HepG2 (cell line): Measurements from ENCODE around the gene STAMBPL1.

Experiments
- FOSL1 ChIP-seq: sonication (generic); formaldehyde crosslinking; IDR thresholded peaks from 2 replicates; pipeline ENCODE4 v1.9.0; 2021; ENCODE audit warnings: missing genetic modification reagents, borderline replicate concordance
- GABPA ChIP-seq, 2 experiments: IDR thresholded peaks; 2 replicates each; pipeline ENCODE4 v1.6.1; 2011 to 2016; ENCODE audit warnings: low read depth in 2 of 2, low read length in 1 of 2, missing biosample characterization in 1 of 2, missing genetic modification characterization in 1 of 2
- KDM3A ChIP-seq: IDR thresholded peaks from 2 replicates; pipeline ENCODE4 v1.6.1; 2018; ENCODE audit warnings: low read depth, missing compliant biosample characterization
- KDM5B ChIP-seq: sonication (generic); formaldehyde crosslinking; IDR thresholded peaks from 2 replicates; pipeline ENCODE4 v1.4.0; 2020; ENCODE audit warnings: missing genetic modification reagents, mild to moderate bottlenecking, borderline replicate concordance
- MEIS1 ChIP-seq: sonication (generic); formaldehyde crosslinking; IDR thresholded peaks from 2 replicates; pipeline ENCODE4 v1.9.0; 2021; ENCODE audit warnings: mild to moderate bottlenecking, missing genetic modification reagents, moderate library complexity, borderline replicate concordance
- POLR2AphosphoS5 ChIP-seq: IDR thresholded peaks from 2 replicates; pipeline ENCODE4 v1.6.1; 2012; ENCODE audit warnings: low read depth, low read length
- ZNF180 ChIP-seq: sonication (generic); formaldehyde crosslinking; IDR thresholded peaks from 2 replicates; pipeline ENCODE4 v1.4.0; 2020; ENCODE audit warnings: low read depth, missing genetic modification reagents, borderline replicate concordance
- TF ChIP-seq, protein P1 (sequence below): sonication (generic); formaldehyde crosslinking; IDR thresholded peaks from 2 replicates; pipeline ENCODE4 v1.5.0; 2020; ENCODE audit warnings: mild to moderate bottlenecking, missing genetic modification reagents, moderate library complexity
- TF ChIP-seq, protein P2 (sequence below): sonication (generic); formaldehyde crosslinking; IDR thresholded peaks from 2 replicates; pipeline ENCODE4 v1.8.0; 2022; ENCODE audit warnings: missing genetic modification reagents, mild to moderate bottlenecking, moderate library complexity, borderline replicate concordance
- TF ChIP-seq, protein P3 (sequence below): sonication (generic); formaldehyde crosslinking; IDR thresholded peaks from 2 replicates; pipeline ENCODE4 v1.9.0; 2022; ENCODE audit warnings: missing genetic modification reagents, mild to moderate bottlenecking, borderline replicate concordance
- TF ChIP-seq, protein P4 (sequence below): sonication (generic); formaldehyde crosslinking; IDR thresholded peaks from 2 replicates; pipeline ENCODE4 v1.4.0; 2020; ENCODE audit warnings: missing genetic modification reagents

DNA sequence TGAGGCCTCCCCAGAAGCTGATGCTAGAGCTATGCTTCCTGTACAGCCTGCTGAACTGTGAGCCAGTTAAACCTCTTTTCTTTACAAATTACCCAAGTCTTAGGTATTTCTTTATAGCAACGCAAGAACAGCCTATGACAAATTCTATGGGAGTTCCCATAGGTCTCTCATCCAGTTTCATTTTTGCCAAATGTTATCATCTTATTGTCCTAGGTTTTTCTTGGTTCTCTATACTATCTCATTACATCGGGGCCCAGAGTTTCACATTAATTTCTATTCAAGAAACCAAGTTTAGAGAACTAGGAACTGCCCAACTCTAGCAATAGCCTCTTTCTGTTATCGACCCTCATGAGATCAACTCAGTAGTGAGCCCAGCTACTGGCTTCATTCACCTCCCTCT is 56.6 kb downstream of the STAMBPL1 start:
- TF ChIP-seq, protein P1, sequence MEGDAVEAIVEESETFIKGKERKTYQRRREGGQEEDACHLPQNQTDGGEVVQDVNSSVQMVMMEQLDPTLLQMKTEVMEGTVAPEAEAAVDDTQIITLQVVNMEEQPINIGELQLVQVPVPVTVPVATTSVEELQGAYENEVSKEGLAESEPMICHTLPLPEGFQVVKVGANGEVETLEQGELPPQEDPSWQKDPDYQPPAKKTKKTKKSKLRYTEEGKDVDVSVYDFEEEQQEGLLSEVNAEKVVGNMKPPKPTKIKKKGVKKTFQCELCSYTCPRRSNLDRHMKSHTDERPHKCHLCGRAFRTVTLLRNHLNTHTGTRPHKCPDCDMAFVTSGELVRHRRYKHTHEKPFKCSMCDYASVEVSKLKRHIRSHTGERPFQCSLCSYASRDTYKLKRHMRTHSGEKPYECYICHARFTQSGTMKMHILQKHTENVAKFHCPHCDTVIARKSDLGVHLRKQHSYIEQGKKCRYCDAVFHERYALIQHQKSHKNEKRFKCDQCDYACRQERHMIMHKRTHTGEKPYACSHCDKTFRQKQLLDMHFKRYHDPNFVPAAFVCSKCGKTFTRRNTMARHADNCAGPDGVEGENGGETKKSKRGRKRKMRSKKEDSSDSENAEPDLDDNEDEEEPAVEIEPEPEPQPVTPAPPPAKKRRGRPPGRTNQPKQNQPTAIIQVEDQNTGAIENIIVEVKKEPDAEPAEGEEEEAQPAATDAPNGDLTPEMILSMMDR (CRISPR knock-in tag) = no peak
- TF ChIP-seq FOSL1 (CRISPR knock-in tag) = no peak
- no peak for TF ChIP-seq POLR2AphosphoS5
- TF ChIP-seq, protein P2, sequence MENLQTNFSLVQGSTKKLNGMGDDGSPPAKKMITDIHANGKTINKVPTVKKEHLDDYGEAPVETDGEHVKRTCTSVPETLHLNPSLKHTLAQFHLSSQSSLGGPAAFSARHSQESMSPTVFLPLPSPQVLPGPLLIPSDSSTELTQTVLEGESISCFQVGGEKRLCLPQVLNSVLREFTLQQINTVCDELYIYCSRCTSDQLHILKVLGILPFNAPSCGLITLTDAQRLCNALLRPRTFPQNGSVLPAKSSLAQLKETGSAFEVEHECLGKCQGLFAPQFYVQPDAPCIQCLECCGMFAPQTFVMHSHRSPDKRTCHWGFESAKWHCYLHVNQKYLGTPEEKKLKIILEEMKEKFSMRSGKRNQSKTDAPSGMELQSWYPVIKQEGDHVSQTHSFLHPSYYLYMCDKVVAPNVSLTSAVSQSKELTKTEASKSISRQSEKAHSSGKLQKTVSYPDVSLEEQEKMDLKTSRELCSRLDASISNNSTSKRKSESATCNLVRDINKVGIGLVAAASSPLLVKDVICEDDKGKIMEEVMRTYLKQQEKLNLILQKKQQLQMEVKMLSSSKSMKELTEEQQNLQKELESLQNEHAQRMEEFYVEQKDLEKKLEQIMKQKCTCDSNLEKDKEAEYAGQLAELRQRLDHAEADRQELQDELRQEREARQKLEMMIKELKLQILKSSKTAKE = no peak
- TF ChIP-seq, protein P3, sequence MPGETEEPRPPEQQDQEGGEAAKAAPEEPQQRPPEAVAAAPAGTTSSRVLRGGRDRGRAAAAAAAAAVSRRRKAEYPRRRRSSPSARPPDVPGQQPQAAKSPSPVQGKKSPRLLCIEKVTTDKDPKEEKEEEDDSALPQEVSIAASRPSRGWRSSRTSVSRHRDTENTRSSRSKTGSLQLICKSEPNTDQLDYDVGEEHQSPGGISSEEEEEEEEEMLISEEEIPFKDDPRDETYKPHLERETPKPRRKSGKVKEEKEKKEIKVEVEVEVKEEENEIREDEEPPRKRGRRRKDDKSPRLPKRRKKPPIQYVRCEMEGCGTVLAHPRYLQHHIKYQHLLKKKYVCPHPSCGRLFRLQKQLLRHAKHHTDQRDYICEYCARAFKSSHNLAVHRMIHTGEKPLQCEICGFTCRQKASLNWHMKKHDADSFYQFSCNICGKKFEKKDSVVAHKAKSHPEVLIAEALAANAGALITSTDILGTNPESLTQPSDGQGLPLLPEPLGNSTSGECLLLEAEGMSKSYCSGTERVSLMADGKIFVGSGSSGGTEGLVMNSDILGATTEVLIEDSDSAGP (CRISPR knock-in tag) = no peak
- TF ChIP-seq, protein P4, sequence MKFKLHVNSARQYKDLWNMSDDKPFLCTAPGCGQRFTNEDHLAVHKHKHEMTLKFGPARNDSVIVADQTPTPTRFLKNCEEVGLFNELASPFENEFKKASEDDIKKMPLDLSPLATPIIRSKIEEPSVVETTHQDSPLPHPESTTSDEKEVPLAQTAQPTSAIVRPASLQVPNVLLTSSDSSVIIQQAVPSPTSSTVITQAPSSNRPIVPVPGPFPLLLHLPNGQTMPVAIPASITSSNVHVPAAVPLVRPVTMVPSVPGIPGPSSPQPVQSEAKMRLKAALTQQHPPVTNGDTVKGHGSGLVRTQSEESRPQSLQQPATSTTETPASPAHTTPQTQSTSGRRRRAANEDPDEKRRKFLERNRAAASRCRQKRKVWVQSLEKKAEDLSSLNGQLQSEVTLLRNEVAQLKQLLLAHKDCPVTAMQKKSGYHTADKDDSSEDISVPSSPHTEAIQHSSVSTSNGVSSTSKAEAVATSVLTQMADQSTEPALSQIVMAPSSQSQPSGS = no peak
- no peak for TF ChIP-seq GABPA (IDR thresholded peaks at IDR 0.05; ENCODE audit: low read depth, low read length)
- no peak for TF ChIP-seq GABPA (CRISPR knock-in tag; IDR thresholded peaks at IDR 0.05; ENCODE audit: low read depth)
- no peak for TF ChIP-seq MEIS1 (CRISPR knock-in tag)
- no peak for TF ChIP-seq KDM3A (CRISPR knock-in tag)
- no peak for TF ChIP-seq KDM5B (CRISPR knock-in tag)
- TF ChIP-seq ZNF180 (CRISPR knock-in tag) = no peak
